Heart right ventricle (tissue), 16 donors: ENCODE results near the gene DISC1. TPM values are rescaled to one million over a fixed set of nuclear protein-coding genes. Genes with fewer than 3 reads are reported as not detected.

Source experiments
- ATAC-seq, 8 donors: fragments of 200-7000 bp; cut with Tn5 transposase; one replicate each; pipeline ENCODE4 v1.9.1; 2020; ENCODE audit warnings: mild to moderate bottlenecking in 8 of 8, moderate library complexity in 8 of 8, moderate number of reproducible peaks in 1 of 8
- DNase-seq, 2 donors: peaks; one replicate each; pipeline ENCODE4 v3.0.0-alpha.2; 2020
- H3K27ac ChIP-seq, 10 donors: fragments of 200-600 bp; sonication (generic) in 2 of 10; one replicate each; pipeline versions ENCODE4 v1.5.0 to v1.8.0; 2020 to 2022; ENCODE audit warnings: mild to moderate bottlenecking in 3 of 10
- H3K27me3 ChIP-seq, 7 donors: fragments of 200-600 bp; one replicate each; pipeline ENCODE4 v1.8.0; 2021 to 2022; ENCODE audit warnings: mild to moderate bottlenecking in 2 of 7
- H3K36me3 ChIP-seq, 9 donors: fragments of 200-600 bp; sonication (generic) in 1 of 9; one replicate each; pipeline versions ENCODE4 v1.5.0 to v1.8.0; 2020 to 2022; ENCODE audit warnings: mild to moderate bottlenecking in 2 of 9
- H3K4me1 ChIP-seq, 9 donors: fragments of 200-600 bp; sonication (generic) in 1 of 9; one replicate each; pipeline versions ENCODE4 v1.5.0 to v1.8.0; 2020 to 2022; ENCODE audit warnings: mild to moderate bottlenecking in 4 of 9
- H3K4me3 ChIP-seq, 10 donors: fragments of 200-600 bp; sonication (generic) in 2 of 10; one replicate each; pipeline versions ENCODE4 v1.5.0 to v1.8.0; 2020 to 2022; ENCODE audit warnings: mild to moderate bottlenecking in 7 of 10, moderate library complexity in 2 of 10
- H3K9me3 ChIP-seq, 11 donors: fragments of 200-600 bp in 10 of 11; sonication (generic) in 2 of 11; one replicate each; pipeline versions ENCODE4 v1.5.0 to v1.8.0; 2013 to 2022; ENCODE audit warnings: mild to moderate bottlenecking in 2 of 11, control low read depth in 1 of 11, moderate library complexity in 1 of 11
- WGBS, 2 donors: extraction: QIAGEN DNeasy Blood & Tissue Kit; methylation state at CpG; one replicate each; pipeline ENCODE4 v1.1.7; 2013; ENCODE audit warnings: inconsistent platforms in 1 of 2; 5-methylcytosine and 5-hydroxymethylcytosine counted together
- intact Hi-C, 10 donors: fragments of 100-400 bp; cut with DNase I; formaldehyde crosslinking; loops; one replicate each; pipeline versions ENCODE4 v1.11.1 to v1.14.2; 2022
- polyA plus RNA-seq, 2 donors: library from polyadenylated mRNA; stranded (reverse); fragments of 200-250 nt; gene quantifications; one replicate each; pipeline ENCODE4 v1.2.3, GENCODE V29; 2013
- total RNA-seq, 10 donors: library from RNA; stranded (reverse); fragmentation: NEBNext Ultra II Directional in 3 of 10; extraction: Animal tissue kit (Norgen Biotek cat#: 25700) in 3 of 10; gene quantifications; one replicate each; pipeline versions ENCODE4 v1.2.1 to v1.2.4, GENCODE V29; 2021 to 2023
- TF ChIP-seq, protein P1 (sequence below), 9 donors: fragments of 200-600 bp; sonication (generic) in 2 of 9; IDR thresholded peaks; one replicate each; pipeline versions ENCODE4 v1.5.0 to v1.8.0; 2021 to 2022; ENCODE audit warnings: antibody characterized with exemption in 9 of 9, mild to moderate bottlenecking in 5 of 9, moderate library complexity in 1 of 9
- donor health status: Arrhythmogenic right ventricular cardiomyopathy.
- donor health status: ischemic (EF 13 %, LVEDD 7.1; RV severe dilation, severe dysfunction).
- donor health status: healthy with polysubstance abuse.
- donor health status: DM: no; HTN: yes; CAD: no.
- donor health status: DM: no; HTN: no; CAD: no.
- donor health status: ischemic (EF 25% LVEDD 6.9; RV normal size, moderate dysfunction).
- donor health status: ischemic (EF 25% LVEDD 5.7; RV mildly dilated, moderate dysfunction).
- donor health status: healthy.
- donor health status: DM: yes; HTN: yes; CAD: no.
- donor health status: Ischemic cardiomyopathy.
- donor health status: ischemic (EF 35%, LVEDD 5.7; RV mildly dilated, moderate dysfunction).
- donor health status: nonischemic (EF 11% LVEDD 7.7; RV severe dilation, severe dysfunction).
- donor health status: DM: yes; HTN: yes; CAD: no.
- donor health status: PGD.
- donor health status: ischemic (EF 29% LVEDD 5.4; RV normal size, mild dysfunction).
- donor health status: nonischemic (EF 23%, LVEDD 6.1; RV moderate dilation, normal function).

DISC1 gene
- total and polyA plus RNA-seq, 12 donors: 1.4 to 6.4 (median 4.0) TPM

DNA sequence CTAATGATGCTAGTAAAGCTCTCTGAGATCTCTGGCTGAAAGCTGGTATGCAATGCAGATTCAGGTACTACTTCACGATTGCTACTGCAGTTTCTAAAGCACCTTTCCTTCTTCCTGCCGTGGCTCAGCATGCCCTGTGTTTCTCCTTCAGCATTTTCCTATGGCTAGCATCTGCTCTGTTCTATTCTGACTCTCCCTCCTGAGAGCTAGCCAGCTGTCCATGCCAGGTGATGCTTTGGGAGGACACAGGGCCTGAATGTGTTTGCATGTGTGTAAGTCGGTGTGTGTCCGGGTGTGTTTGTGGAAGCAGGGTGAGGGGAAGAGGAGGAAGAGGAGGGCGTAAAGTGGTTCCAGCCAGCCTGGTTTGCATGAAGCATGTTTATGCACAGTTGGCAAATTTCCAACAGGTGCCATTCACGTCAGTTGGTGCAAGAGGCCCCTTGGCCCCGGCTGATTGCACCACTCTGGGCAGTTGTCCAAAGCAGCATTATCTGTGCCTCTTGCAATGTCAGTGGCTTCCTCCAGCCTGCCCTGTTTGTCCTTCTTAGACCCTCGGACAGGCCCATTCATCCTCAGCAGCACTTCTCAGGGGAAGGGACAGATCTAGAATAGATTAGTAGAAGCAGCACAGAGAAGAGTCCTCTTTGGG lies 433.3 kb downstream of the DISC1 start:
- TF ChIP-seq, protein P1, sequence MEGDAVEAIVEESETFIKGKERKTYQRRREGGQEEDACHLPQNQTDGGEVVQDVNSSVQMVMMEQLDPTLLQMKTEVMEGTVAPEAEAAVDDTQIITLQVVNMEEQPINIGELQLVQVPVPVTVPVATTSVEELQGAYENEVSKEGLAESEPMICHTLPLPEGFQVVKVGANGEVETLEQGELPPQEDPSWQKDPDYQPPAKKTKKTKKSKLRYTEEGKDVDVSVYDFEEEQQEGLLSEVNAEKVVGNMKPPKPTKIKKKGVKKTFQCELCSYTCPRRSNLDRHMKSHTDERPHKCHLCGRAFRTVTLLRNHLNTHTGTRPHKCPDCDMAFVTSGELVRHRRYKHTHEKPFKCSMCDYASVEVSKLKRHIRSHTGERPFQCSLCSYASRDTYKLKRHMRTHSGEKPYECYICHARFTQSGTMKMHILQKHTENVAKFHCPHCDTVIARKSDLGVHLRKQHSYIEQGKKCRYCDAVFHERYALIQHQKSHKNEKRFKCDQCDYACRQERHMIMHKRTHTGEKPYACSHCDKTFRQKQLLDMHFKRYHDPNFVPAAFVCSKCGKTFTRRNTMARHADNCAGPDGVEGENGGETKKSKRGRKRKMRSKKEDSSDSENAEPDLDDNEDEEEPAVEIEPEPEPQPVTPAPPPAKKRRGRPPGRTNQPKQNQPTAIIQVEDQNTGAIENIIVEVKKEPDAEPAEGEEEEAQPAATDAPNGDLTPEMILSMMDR (IDR thresholded peaks at IDR 0.05): no peak
- no peak overlapping the region for H3K4me3 ChIP-seq
- no peaks in the 10 kb centered on the region for H3K36me3 ChIP-seq
- DNase-seq (no peak), ATAC-seq (no peak)
- no peaks in the 10 kb centered on the region for H3K27me3 ChIP-seq
- no peaks in the 10 kb centered on the region for H3K4me1 ChIP-seq
- no peak overlapping the region for H3K27ac ChIP-seq
- 72 to 75% methylated on average over 8 of the region's 8 CpGs for WGBS, 2 donors
- intact Hi-C loops: no loop called here
- no peaks in the 10 kb centered on the region for H3K9me3 ChIP-seq

DNA sequence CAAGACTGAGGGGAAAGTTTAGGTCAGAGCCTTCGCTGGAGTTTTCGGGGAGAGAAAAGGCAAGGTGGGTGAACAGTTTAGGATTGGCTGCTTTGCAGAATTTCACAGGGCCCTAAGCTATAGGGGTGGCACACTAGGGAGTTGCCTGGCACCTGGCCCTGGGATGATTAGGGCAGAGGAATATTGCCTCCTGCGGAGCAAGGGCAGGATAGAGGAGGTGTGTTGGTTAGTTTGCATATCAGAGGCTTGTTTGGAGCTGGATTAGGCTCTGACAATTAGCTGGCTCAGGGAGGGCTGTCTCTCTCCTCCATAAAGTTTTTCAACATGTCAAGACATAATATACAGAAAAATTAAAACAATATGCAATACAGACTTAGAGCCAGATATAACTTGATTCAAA lies 436.4 kb downstream of the DISC1 start:
- WGBS, 2 donors: 90 to 91% methylated on average over 3 of the region's 3 CpGs
- H3K36me3 ChIP-seq: no peaks in the 10 kb centered on the region
- H3K4me1 ChIP-seq: no peaks in the 10 kb centered on the region
- intact Hi-C loops: no loop called here
- no peaks in the 10 kb centered on the region for H3K9me3 ChIP-seq
- H3K27ac ChIP-seq: no peak overlapping the region
- no peak for DNase-seq
- ATAC-seq: no peak
- TF ChIP-seq, protein P1 (IDR thresholded peaks at IDR 0.05): no peak
- H3K4me3 ChIP-seq: no peak overlapping the region
- no peaks in the 10 kb centered on the region for H3K27me3 ChIP-seq

DNA sequence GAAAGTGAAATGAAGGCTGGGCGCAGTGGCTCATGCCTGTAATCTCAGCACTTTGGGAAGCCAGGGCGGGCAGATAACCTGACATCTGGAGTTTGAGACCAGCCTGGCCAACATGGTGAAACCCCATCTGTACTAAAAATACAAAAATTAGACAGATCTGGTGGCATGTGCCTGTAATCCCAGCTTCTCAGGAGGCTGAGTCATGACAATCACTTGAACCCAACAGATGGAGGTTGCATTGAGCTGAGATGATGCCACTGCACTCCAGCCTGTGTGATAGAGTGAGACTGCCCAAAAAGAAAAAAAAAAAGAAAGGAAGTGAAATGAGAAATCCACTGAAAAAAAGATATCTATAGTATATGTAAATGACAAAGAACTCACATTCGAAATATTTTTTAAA lies 439.9 kb downstream of the DISC1 start:
- intact Hi-C loops: no loop called here
- Histone ChIP-seq H3K4me3 (no peak overlapping the region), H3K4me1 (no peaks in the 10 kb centered on the region), H3K9me3 (peaks cover 0 to 17% (median 0%) of the 10 kb centered on the region in 11 donors), H3K27ac (no peak overlapping the region), H3K36me3 (no peaks in the 10 kb centered on the region), H3K27me3 (no peaks in the 10 kb centered on the region)
- no peak for DNase-seq
- no peak for ATAC-seq
- TF ChIP-seq, protein P1 (IDR thresholded peaks at IDR 0.05): no peak
- 95 to 96% methylated on average over 3 of the region's 3 CpGs for WGBS, 2 donors

DNA sequence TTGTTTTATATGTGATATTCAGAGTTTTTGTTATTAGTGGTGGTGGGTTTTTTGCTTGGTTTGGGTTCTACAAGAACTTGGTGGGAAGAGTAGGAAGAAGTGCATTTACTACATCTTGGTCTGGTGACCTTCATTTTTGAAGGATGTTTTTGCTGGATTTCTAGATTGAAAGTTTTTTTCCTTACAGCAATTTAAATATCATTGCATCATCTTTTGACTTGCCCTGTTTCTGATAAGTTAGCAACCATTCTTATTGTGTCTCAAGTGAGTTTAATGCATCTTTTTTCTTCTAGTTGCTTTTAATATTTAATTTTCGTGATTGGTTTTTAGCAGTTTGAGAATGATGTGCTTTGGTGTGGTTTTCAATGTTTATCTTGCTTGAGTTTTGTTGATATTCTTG lies 447.7 kb downstream of the DISC1 start:
- intact Hi-C loops: no loop called here
- H3K27me3 ChIP-seq: no peaks in the 10 kb centered on the region
- no peak for ATAC-seq
- DNase-seq: no peak
- H3K27ac ChIP-seq: no peak overlapping the region
- H3K4me3 ChIP-seq: no peak overlapping the region
- no peaks in the 10 kb centered on the region for H3K4me1 ChIP-seq
- H3K36me3 ChIP-seq: no peaks in the 10 kb centered on the region
- H3K9me3 ChIP-seq: peaks cover 0 to 18% (median 0%) of the 10 kb centered on the region in 11 donors
- TF ChIP-seq, protein P1 (IDR thresholded peaks at IDR 0.05): no peak
- 95 to 97% methylated on average over 1 of the region's 1 CpG for WGBS, 2 donors
